HG03442 (cell line): ENCODE data around the gene CARD9.

Experiments used
- ATAC-seq: cut with Tn5 transposase; IDR thresholded peaks from one replicate; pipeline ENCODE4 v1.9.1; 2021; ENCODE audit warnings: mild to moderate bottlenecking, moderate library complexity; ENCODE audit not compliant: unreplicated experiment

The CARD9 gene

GRCh38 chr9:136337416-136338395 lies 35.8 kb downstream of the CARD9 start:
- ATAC-seq = no peak

GRCh38 chr9:136336881-136337280 lies 36.6 kb downstream of the CARD9 start:
- no peak for ATAC-seq

GRCh38 chr9:136336156-136336870 lies 37.2 kb downstream of the CARD9 start:
- no peak for ATAC-seq

GRCh38 chr9:136335296-136336155 lies 37.9 kb downstream of the CARD9 start:
- no peak for ATAC-seq

DNA sequence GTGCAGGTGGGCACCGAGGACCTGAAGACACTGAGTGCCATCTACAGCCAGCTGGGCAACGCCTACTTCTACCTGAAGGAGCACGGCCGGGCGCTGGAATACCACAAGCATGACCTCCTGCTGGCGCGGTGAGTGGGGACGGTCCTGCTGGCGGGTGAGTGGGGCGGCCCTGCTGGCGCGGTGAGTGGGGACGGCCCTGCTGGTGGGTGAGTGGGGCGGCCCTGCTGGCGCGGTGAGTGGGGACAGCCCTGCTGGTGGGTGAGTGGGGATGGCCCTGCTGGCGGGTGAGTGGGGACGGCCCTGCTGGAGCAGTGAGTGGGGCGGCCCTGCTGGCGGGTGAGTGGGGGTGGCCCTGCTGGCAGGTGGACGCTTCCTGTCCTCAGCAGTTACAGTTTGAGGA lies 38.9 kb downstream of the CARD9 start:
- ATAC-seq = no peak

DNA sequence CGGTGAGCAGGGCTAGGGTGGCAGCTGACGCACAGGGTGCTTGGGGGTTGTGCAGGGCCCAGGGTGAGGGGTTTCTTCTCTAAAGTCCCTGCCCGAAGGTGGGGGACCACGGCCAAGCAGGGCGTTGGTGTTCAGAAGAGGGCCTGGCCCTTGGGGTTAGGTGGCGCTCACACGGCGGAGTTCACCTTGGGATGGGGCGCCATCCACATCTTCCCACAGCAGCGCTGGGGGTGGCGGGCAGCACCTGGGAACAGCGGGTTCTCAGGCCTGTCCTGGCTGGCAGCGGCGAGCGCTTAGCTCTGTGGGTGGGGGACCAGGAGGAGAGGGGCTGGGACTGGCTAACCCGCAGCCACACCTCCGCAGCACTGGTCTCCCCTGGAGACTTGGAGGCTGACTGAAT lies 40.0 kb downstream of the CARD9 start:
- no peak for ATAC-seq

DNA sequence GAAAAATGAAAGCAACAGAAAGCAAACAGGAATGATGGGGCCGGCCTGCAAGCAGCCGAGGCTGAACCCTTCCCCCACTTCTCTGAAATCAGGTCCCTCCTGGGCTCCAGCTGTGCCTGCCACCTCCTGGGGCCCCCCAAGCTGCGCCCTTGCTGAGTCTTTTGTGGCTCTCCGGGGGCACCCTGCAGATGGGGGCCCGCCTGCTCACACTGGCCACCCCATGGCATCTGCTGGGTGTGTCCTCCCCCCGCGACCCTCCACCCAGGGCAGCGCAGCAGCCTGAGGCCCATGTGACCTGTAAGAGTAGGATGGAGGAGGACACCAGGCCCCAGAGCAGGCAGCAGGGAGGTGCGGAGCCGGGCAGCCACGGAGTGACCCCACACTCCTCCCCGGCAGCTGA lies 40.4 kb downstream of the CARD9 start:
- no peak for ATAC-seq

DNA sequence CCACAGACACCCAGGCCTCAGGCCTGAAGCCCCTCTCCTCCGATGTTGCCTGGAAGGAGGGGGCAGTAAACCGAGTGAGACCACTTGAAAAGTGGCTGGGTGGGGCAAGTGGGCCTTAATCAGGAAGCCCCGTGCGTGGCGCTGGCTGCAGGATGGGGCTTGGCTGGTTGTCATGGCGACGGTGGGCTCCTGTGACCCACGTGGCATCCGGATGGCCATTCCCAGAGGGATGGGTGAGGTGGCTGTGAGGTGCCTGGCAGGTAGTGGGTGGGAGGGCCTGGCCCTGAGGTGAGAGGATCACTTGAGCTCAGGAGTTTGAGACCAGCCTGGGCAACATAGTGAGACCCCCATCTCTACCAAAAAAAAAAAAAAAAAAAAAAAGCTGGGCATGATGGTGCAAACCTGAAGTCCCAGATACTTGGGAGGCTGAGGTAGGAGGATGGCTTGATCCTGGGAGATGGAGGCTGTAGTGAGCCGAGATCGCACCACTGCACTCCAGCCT lies 40.9 kb downstream of the CARD9 start:
- ATAC-seq = no peak

- no peak for ATAC-seq
Observed at GRCh38 chr9:136331556-136332481, 41.6 kb downstream of the CARD9 start.

DNA sequence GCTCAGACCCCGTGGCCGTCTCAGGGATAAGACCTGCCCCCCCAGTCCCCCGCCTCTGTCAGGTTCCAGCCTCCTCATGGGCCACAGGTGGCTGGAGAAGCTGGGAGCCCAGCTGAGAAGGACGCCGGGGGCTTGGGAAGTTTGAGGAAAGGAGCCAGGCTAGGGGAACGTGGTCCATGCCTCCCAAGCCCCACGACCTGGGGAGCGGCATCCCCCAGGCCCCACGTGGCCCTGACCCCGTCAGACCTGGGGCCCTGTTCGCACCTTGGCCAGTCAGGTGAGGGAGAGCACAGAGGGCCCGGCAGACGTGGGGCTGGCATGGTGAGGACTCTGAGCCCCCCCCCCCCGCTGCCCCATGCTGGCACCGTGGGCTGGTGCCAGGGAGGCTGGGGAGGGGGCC lies 42.4 kb downstream of the CARD9 start:
- ATAC-seq = no peak

GRCh38 chr9:136330406-136330990 lies 43.0 kb downstream of the CARD9 start:
- ATAC-seq = no peak

DNA sequence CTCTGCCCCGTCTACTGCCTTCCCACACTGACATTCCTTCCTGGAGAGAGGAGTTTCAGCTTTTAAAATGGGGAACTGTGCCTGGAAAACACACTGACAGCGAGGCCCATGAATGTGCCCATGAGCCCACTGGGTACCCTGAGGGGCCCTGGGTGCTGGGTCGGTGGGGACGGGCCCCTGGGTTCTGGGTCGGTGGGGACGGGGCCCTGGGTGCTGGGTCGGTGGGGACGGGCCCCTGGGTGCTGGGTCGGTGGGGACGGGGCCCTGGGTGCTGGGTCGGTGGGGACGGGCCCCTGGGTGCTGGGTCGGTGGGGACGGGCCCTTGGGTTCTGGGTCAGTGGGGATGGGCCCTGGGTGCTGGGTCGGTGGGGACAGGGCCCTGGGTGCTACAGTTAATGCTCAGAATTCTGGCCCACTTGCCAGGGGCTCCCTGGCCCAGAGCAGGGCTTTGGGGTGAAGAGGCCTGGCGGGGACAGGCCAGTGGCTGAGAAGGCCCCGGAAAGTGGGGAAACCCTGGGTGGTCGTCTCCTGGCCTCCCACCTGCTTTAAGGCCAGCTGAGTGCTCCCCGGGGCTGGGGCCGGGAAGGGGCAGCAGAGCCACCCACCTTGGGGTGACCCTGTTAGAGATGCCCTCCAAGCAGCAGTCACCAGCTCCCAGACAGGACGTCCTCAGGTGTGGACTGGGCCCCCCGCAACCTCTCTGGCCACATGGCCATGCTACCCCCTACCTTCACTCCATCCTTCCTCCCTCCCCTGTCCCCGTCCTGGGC lies 43.6 kb downstream of the CARD9 start:
- no peak for ATAC-seq

GRCh38 chr9:136329211-136329627 lies 44.2 kb downstream of the CARD9 start:
- ATAC-seq = no peak

DNA sequence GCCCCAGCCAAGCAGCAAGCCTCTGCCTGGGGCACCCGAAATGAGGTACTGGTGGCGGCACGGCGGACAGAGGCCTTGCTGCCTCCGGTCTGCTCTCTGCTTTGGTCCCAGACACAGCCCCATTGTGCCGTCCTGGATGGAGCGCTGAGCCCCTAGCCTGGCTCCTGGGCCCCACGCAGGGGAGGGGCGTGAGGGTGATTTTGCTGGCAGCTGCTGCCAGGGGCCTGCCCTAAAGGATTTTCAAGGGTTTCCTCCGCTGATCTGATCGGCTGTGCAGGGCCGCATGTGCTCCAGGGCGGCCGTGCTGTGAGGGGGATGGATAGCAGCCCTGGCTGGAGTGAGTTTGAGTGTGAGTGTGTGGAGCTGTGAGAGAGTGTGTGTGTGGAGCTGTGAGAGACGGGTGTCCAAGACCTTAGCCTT lies 44.8 kb downstream of the CARD9 start:
- no peak for ATAC-seq

GRCh38 chr9:136328011-136328621 lies 45.4 kb downstream of the CARD9 start:
- no peak for ATAC-seq

GRCh38 chr9:136327304-136327974 lies 46.0 kb downstream of the CARD9 start, which contains the start of gene GPSM1:
Gene GPSM1, plus strand, starts transcription at chr9:136327539. Its CDS starts 157 bp downstream, at chr9:136327696.
- no peak for ATAC-seq

- no peak for ATAC-seq
Observed at GRCh38 chr9:136326761-136327303, 46.6 kb downstream of the CARD9 start.
